RWPE1 (cell line): ENCODE data around the gene ATR.
"Not testable (repeated sequence)": the region's sequence is repeated elsewhere in the genome, so short reads cannot be mapped to it uniquely, and the experiment has no call there.

Source experiments
- CTCF ChIA-PET: fragments of 350-600 bp; sonication (Branson Sonifier 250); formaldehyde crosslinking; extraction: SDS; loops from one replicate; lab custom pipeline; 2021; lab: Yijun Ruan, JAX
- POLR2A ChIA-PET: fragments of 400-600 bp; formaldehyde crosslinking; extraction: SDS; loops from one replicate; lab custom pipeline; 2020; ENCODE audit warnings: antibody characterized with exemption; ENCODE audit not compliant: low non-redundant PET; lab: Yijun Ruan, JAX
- DNase-seq: peaks from one replicate; pipeline ENCODE4 v3.0.0; 2012; ENCODE audit warnings: low spot score
- H3K27ac ChIP-seq: fragments of 450-650 bp; 2 replicates; pipeline ENCODE4 v1.5.1; 2017
- TF ChIP-seq, protein P1 (sequence below): fragments of 450-650 bp; conservative IDR thresholded peaks from 2 replicates; pipeline ENCODE4 v1.5.1; 2017; ENCODE audit warnings: low read depth, mild to moderate bottlenecking

The ATR gene

GRCh38 chr3:142580061-142580423 lies 1.5 kb upstream of the ATR start:
- no peak for DNase-seq
- POLR2A ChIA-PET: no interaction called here
- TF ChIP-seq, protein P1, sequence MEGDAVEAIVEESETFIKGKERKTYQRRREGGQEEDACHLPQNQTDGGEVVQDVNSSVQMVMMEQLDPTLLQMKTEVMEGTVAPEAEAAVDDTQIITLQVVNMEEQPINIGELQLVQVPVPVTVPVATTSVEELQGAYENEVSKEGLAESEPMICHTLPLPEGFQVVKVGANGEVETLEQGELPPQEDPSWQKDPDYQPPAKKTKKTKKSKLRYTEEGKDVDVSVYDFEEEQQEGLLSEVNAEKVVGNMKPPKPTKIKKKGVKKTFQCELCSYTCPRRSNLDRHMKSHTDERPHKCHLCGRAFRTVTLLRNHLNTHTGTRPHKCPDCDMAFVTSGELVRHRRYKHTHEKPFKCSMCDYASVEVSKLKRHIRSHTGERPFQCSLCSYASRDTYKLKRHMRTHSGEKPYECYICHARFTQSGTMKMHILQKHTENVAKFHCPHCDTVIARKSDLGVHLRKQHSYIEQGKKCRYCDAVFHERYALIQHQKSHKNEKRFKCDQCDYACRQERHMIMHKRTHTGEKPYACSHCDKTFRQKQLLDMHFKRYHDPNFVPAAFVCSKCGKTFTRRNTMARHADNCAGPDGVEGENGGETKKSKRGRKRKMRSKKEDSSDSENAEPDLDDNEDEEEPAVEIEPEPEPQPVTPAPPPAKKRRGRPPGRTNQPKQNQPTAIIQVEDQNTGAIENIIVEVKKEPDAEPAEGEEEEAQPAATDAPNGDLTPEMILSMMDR: no peak
- no peak overlapping the region for H3K27ac ChIP-seq
- CTCF ChIA-PET: interaction anchor here (1.0 kb wide), 1 partner anchor 101 kb away, joined by 3 read pairs; no protein-coding TSS in a partner anchor

DNA sequence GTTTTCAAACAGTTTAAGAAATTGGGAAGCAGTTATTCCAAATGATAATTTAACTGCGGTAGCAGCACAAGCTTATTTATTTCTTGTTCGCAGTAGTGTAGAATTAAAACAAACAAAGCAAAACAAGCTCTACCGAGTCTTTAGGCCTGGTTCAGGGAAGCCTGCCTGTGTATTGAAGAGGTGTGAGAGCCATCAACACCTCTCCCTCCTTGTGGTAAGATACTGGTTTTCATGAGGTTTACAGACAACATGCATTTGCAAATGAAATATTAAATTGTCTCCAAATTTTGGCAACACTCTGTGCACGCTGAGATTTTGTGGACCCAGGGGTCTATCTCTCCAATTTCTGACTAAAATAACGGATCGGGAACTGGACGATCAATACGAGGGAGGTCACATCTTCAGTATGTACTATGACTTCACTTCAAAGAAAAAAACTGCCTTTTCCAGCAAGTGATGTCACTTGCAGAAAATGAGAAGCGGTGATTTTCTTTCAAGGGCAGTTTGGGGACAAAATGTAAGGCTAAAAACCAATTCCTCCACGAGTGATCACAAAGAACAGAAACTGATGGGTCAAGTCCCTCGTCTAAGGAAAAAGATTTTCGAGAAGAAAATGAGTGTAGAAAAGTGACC lies 721 bp downstream of the ATR start:
- no peak for DNase-seq
- TF ChIP-seq, protein P1: no peak
- ChIA-PET POLR2A (interaction anchor here (0.5 to 1.2 kb wide), 4 partner anchors 10 to 468 kb away, joined by 3 to 7 read pairs (median 3); no protein-coding TSS in a partner anchor), CTCF (interaction anchor here (0.6 kb wide), 1 partner anchor 1645 kb away, joined by 3 read pairs; no protein-coding TSS in a partner anchor)
- peak overlapping the region; percentile 88 for H3K27ac ChIP-seq

- no peak for DNase-seq
- CTCF ChIA-PET: interaction anchor here (0.6 to 0.7 kb wide), 2 partner anchors 13 to 157 kb away, joined by 3 to 4 read pairs; no protein-coding TSS in a partner anchor
- TF ChIP-seq, protein P1: no peak
- POLR2A ChIA-PET: no interaction called here
- no peak overlapping the region for H3K27ac ChIP-seq
These were observed 1.7 kb downstream of the ATR start for GRCh38 chr3:142576792-142577191.

GRCh38 chr3:142574665-142575064 lies 3.9 kb downstream of the ATR start:
- ChIA-PET POLR2A (no interaction called here), CTCF (interaction anchor here (0.6 to 0.7 kb wide), 3 partner anchors 196 to 1675 kb away, joined by 4 to 7 read pairs (median 4); no protein-coding TSS in a partner anchor)
- no peak overlapping the region for H3K27ac ChIP-seq
- DNase-seq: no peak
- TF ChIP-seq, protein P1: no peak

DNA sequence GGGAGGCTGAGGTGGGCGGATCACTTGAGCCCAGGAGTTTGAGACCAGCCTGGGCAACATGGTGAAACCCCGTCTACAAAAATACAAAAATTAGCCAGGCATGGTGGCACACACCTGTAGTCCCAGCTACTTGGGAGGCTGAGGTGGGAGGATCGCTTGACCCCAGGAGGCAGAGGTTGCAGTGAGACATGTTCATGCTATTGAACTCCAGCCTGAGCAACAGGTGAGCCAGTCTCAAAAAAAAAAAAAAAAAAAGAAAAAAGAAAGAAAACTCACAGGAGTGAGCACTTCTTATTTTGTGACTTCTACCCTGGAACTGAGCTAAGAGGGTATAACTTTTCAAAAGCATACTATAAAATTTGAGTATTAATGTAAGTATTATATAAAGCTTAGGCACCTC lies 4.3 kb downstream of the ATR start:
- POLR2A ChIA-PET, DNase-seq, H3K27ac ChIP-seq: not testable (repeated sequence)
- CTCF ChIA-PET: interaction anchor here (0.6 to 0.7 kb wide), 3 partner anchors 196 to 1675 kb away, joined by 4 to 7 read pairs (median 4); no protein-coding TSS in a partner anchor

GRCh38 chr3:142569422-142569821 lies 9.1 kb downstream of the ATR start:
- DNase-seq, H3K27ac ChIP-seq, POLR2A ChIA-PET: not testable (repeated sequence)
- CTCF ChIA-PET: interaction anchor here (0.6 to 0.7 kb wide), 3 partner anchors 10 to 52 kb away, joined by 3 to 6 read pairs (median 4); no protein-coding TSS in a partner anchor

GRCh38 chr3:142568393-142569017 lies 10.0 kb downstream of the ATR start:
- CTCF ChIA-PET: no interaction called here
- TF ChIP-seq, protein P1: no peak
- DNase-seq: no peak
- POLR2A ChIA-PET: interaction anchor here (1.1 kb wide), 1 partner anchor 10 kb away, joined by 3 read pairs; the partner anchor contains the start of gene ATR
- H3K27ac ChIP-seq: no peak overlapping the region
